ENCODE measurements around the gene UACA. TPM values are rescaled to one million over a fixed set of nuclear protein-coding genes. Genes with fewer than 3 reads are reported as not detected.

Gene UACA
- total RNA-seq, 4 donors from 2014 or later, result 35.9 to 78.9 (median 50.5) TPM

DNA sequence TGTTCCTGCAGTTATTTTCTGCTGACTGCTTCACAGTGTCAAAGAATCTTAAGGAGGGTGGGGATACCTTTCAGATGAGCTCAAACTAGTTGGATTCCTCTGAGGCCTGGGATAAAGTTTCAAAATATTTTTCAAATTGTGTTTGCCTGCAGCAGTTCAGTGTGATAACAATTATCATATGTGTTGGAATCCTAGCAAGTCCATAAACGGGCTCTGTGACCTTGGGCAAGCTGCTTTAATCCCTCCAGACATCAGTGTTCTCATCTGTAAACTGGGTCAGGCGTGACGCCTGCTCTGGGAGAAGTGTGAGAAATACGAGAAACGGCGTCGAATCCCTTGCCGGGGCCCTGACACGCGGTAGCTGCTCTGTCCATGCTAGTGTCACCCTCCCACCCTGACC, 153.5 kb downstream of the UACA start:
- Histone ChIP-seq H3K27me3 (no peaks in the 10 kb centered on the region), H3K4me3 (no peak overlapping the region), H3K9me3 (no peaks in the 10 kb centered on the region), H3K27ac (no peak overlapping the region), H3K36me3 (no peaks in the 10 kb centered on the region), H3K4me1 (peaks cover 0 to 15% (median 13%) of the 10 kb centered on the region in 3 donors)
- WGBS, 2 donors (ENCODE audit: low coverage in 1 of 2), result 48% methylated on average over 4 of the region's 10 CpGs; no CpG with 5 or more reads in 1 of the 2 donors
- no peak for TF ChIP-seq EP300 (IDR thresholded peaks at IDR 0.05)
- no peak for TF ChIP-seq POLR2A (IDR thresholded peaks at IDR 0.05)
- TF ChIP-seq, protein P1, sequence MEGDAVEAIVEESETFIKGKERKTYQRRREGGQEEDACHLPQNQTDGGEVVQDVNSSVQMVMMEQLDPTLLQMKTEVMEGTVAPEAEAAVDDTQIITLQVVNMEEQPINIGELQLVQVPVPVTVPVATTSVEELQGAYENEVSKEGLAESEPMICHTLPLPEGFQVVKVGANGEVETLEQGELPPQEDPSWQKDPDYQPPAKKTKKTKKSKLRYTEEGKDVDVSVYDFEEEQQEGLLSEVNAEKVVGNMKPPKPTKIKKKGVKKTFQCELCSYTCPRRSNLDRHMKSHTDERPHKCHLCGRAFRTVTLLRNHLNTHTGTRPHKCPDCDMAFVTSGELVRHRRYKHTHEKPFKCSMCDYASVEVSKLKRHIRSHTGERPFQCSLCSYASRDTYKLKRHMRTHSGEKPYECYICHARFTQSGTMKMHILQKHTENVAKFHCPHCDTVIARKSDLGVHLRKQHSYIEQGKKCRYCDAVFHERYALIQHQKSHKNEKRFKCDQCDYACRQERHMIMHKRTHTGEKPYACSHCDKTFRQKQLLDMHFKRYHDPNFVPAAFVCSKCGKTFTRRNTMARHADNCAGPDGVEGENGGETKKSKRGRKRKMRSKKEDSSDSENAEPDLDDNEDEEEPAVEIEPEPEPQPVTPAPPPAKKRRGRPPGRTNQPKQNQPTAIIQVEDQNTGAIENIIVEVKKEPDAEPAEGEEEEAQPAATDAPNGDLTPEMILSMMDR (IDR thresholded peaks at IDR 0.05), result no peak
- no peak for TF ChIP-seq POLR2AphosphoS5 (IDR thresholded peaks at IDR 0.05)
- ATAC-seq, result no peak

DNA sequence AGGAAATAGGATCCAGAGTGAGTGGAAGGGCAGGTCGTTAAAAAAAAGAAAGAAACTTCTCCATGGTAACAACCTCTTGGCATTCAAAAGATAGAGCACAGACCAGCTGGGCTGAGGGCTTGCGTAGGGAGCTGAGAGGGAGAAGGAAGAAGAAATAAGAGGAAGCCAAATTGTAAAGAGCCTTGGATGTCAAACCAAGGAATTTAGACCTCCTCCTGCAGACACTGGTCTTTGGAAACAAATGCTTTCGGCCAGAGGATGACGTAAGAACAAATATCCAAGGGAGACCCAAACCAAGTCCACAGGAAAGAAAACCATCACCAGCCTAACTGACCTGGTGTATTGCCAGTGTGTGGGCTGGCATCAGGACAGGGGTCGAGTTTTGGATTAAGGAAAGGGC, 155.2 kb downstream of the UACA start:
- Histone ChIP-seq H3K4me3 (no peak overlapping the region), H3K4me1 (peaks cover 0 to 24% (median 15%) of the 10 kb centered on the region in 3 donors), H3K27ac (no peak overlapping the region), H3K9me3 (no peaks in the 10 kb centered on the region), H3K27me3 (no peaks in the 10 kb centered on the region), H3K36me3 (no peaks in the 10 kb centered on the region)
- WGBS, 2 donors (ENCODE audit: low coverage in 1 of 2), result 30 to 60% methylated on average over 5 of the region's 5 CpGs
- TF ChIP-seq POLR2A (IDR thresholded peaks at IDR 0.05), result no peak
- no peak for ATAC-seq

DNA sequence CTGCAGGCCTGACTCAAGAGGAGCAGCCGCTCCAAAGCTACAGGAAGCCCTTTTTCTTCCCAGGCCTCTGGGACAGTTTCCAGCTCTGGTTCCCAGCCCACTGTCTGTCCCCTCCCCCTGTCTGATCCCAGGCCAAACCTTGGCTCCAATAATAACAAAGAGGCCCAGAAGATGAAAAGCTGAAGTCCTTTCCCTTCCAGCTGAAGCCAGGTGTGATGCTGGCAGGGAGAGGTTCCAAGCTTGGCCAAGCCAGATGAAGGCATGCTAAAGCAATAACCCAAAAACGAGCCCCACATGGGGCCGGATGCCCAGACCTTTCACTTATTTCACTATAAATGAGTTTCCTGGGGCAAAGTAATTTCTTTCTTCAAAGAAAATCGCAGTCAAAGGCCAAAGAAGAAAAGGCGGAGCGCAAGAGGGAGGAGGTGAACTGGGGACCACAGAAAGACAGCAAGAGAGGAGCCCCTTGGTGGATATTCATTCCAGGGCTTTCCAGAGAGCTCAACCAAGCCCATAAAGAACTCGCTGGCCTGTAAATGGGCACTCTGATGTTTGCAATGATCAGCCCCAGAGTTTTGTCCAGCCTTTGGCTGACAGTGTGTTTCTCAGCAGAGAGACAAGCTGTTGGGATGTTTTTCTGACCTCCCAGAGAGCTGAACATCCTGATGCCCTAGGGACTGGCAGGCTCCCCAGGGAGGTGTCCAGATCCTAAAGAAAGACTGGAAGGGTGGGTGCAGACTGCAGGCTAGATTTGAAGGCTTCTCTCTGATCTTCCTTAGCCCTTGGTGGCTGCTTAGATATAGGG, 157.6 kb downstream of the UACA start:
- Histone ChIP-seq H3K4me3 (no peak overlapping the region), H3K4me1 (peaks cover 0 to 24% (median 15%) of the 10 kb centered on the region in 3 donors), H3K27me3 (no peaks in the 10 kb centered on the region), H3K36me3 (no peaks in the 10 kb centered on the region), H3K9me3 (no peaks in the 10 kb centered on the region), H3K27ac (peak overlapping the region in 3 of 4 donors; percentile 39 to 65 (median 57))
- WGBS, 2 donors (ENCODE audit: low coverage in 1 of 2), result 9 to 38% methylated on average over 5 of the region's 7 CpGs
- peak; percentile 39 for TF ChIP-seq POLR2AphosphoS5 (IDR thresholded peaks at IDR 0.05)
- TF ChIP-seq POLR2A (IDR thresholded peaks at IDR 0.05), result no peak
- TF ChIP-seq, protein P1 (IDR thresholded peaks at IDR 0.05), result no peak
- no peak for TF ChIP-seq EP300 (IDR thresholded peaks at IDR 0.05)
- ATAC-seq, result peak; percentile 76

DNA sequence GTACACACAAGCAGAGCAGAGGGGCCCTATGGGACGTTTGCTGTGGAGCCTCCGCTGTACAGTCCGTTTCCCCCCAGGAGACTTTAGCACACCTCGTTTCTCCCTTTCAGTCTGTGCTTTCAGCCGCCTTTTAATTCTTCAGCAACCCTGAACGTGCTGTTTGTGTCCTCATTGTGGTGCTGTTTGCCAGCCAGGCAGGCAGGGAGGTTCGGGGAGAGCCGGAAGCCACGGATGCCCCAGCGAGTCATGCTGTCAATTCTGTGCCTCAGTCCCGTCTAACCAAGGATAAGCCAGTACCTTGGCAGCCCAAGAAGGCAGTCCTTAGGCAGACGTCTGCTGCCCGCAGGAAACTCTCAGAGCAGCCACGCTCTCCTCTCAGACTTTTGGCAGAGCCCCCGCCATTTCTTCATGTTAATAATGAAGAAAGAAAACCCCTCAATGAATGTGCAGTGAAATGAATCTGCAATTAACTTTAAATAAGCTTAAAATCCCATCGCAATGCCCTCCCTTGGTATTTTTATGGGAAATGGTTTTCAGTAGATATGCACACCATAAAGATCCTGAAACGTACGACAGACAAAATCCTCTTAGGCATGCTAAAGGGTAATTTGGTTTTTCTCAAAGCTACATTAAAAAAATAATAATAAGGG, 158.6 kb downstream of the UACA start:
- ATAC-seq, result no peak
- no peak overlapping the region for H3K4me3 ChIP-seq
- TF ChIP-seq POLR2A (IDR thresholded peaks at IDR 0.05) (no peak), POLR2AphosphoS5 (IDR thresholded peaks at IDR 0.05) (no peak), EP300 (IDR thresholded peaks at IDR 0.05) (no peak)
- TF ChIP-seq, protein P1 (IDR thresholded peaks at IDR 0.05), result peak in 1 of 4 experiments; percentile 12
- peaks cover 0 to 24% (median 15%) of the 10 kb centered on the region in 3 donors for H3K4me1 ChIP-seq
- peak overlapping the region in 1 of 4 donors; percentile 65 for H3K27ac ChIP-seq
- WGBS, 2 donors (ENCODE audit: low coverage in 1 of 2), result 43 to 69% methylated on average over 4 to 12 of the region's 18 CpGs
- H3K36me3 ChIP-seq, result no peaks in the 10 kb centered on the region
- no peaks in the 10 kb centered on the region for H3K9me3 ChIP-seq
- no peaks in the 10 kb centered on the region for H3K27me3 ChIP-seq

Other genes starting within 250 kb of the UACA start
- 10 to 100 TPM; 43.7 to 48.2 (median 45.5) TPM for gene LARP6, start 90.6 kb upstream of the UACA start, total RNA-seq
- gene THAP10, start 128.9 kb upstream of the UACA start, total RNA-seq, result 1 to 10 TPM; 1.5 to 4.6 (median 2.7) TPM
- 10 to 100 TPM in 2 of 4 donors, 1 to 10 TPM in 2; 5.8 to 14.5 (median 9.2) TPM for gene LRRC49, start 129.3 kb upstream of the UACA start, total RNA-seq